ENCODE results near the gene GALR3.
A peak's percentile ranks its signal among the peaks of the same experiment; 100 is the strongest.

GALR3 gene

DNA sequence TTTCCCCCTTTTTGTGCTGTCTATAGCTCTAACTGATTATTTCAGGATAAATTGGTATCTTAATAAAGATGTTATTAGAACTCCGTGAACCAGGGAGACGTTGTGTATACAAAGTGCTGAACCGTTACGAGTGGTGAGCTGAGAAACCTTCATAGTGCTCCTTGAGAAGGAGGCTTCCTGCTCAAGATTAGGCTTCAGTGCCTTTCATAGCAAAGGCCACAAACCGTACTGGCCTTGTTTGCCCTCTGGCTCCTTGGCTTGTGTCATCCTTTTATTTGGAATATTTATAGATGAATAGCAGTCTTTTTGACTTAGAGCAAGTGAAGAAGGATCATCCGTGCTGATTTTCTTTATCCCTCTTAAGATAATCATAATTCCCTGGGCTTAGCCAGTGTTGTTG lies 42.3 kb downstream of the GALR3 start:
- no peaks in the 10 kb centered on the region for H3K4me1 ChIP-seq
- peaks cover 96 to 100% (median 100%) of the 10 kb centered on the region in 11 experiments for H3K36me3 ChIP-seq
- TF ChIP-seq Cebpa-rat (IDR thresholded peaks at IDR 0.05) = no peak
- peaks cover 23 to 100% (median 92%) of the 10 kb centered on the region in 11 experiments; a peak in 21 of 22 replicates for H4K20me1 ChIP-seq
- no peaks in the 10 kb centered on the region for H3K9me3 ChIP-seq (replicated peaks in 1 of 11)
- H3K27ac ChIP-seq = no peak overlapping the region
- H3K9ac ChIP-seq = 0 out of 22 replicates have a peak overlapping the region, but pooled peaks of 1 of the 11 experiments have one; percentile 9
- H3K4me2 ChIP-seq = no peak overlapping the region
- no peak overlapping the region for H3K4me3 ChIP-seq
- no peaks in the 10 kb centered on the region for H3K27me3 ChIP-seq

DNA sequence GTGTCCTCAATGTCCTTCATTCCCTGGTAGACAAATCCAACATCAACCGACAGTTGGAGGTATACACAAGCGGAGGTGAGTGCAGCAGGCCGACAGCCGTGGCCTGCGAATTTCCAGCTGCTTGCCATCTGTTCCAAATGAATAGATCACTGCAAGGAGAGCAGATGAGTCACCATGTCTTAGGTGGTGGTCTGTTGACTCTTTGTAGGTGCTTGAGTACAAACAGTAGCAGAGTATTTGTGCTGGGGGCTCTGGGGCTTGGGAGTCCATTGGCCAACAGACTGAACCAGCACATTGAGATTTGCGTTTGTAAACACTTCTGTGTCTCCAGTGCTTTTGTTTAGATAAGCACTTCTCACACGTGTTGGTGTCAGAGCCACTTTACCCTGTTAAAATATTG lies 47.1 kb downstream of the GALR3 start:
- H3K9me3 ChIP-seq (replicated peaks in 1 of 11) = no peaks in the 10 kb centered on the region
- peaks cover 96 to 100% (median 100%) of the 10 kb centered on the region in 11 experiments for H3K36me3 ChIP-seq
- no peaks in the 10 kb centered on the region for H3K4me1 ChIP-seq
- H3K9ac ChIP-seq = no peak overlapping the region
- no peak overlapping the region for H3K4me2 ChIP-seq
- no peak overlapping the region for H3K4me3 ChIP-seq
- no peak for TF ChIP-seq Cebpa-rat (IDR thresholded peaks at IDR 0.05)
- H3K27ac ChIP-seq = no peak overlapping the region
- no peaks in the 10 kb centered on the region for H3K27me3 ChIP-seq
- H4K20me1 ChIP-seq = peaks cover 12 to 98% (median 87%) of the 10 kb centered on the region in 11 experiments; a peak in 21 of 22 replicates

Data from BLaER1 treated with 17β-estradiol and CSF1 and Interleukin-3, amounts not matched to agents 10 nM and 100 nM (cell line).